ENCODE data around the gene ENTPD2. TPM values are rescaled to one million over a fixed set of nuclear protein-coding genes. Genes with fewer than 3 reads are reported as not detected.

ENTPD2 gene
- total and polyA plus RNA-seq, 10 of the 15 experiments (the other 5 are each of a cell fraction or from before 2014, with no cell fraction given), result 0.15 to 1.8 (median 0.65) TPM; not detected in 2

- peak; percentile 99 for FAIRE-seq
- ChIA-PET CTCF (interaction anchor here (0.9 to 2.8 kb wide), 7 partner anchors 8 to 71 kb away, joined by 3 to 17 read pairs (median 4); no protein-coding TSS in a partner anchor), POLR2A (interaction anchor here (0.6 to 1.8 kb wide), 5 partner anchors 9 to 119 kb away, joined by 3 to 5 read pairs (median 3); partner anchors contain the start of gene TRAF2), RAD21 (ENCODE audit: unreplicated experiment) (interaction anchor here (0.6 to 3.6 kb wide), 8 partner anchors 24 to 717 kb away, joined by 3 to 16 read pairs (median 4); no protein-coding TSS in a partner anchor), SMC1A (ENCODE audit: uncharacterized antibody, unreplicated experiment) (interaction anchor here (0.9 to 1.7 kb wide), 4 partner anchors 35 to 99 kb away, joined by 3 to 6 read pairs (median 5); no protein-coding TSS in a partner anchor)
- no TSS peak for BruUV-seq (replicated peaks)
- Histone ChIP-seq H3K4me2 (ENCODE audit: control insufficient read depth, insufficient read depth) (peak overlapping the region; percentile 79), H3K27me3 (replicated peaks in 1 of 2; ENCODE audit: control insufficient read depth in 2 of 2, insufficient read depth in 2 of 2, low read length in 1 of 2) (peaks cover 2 to 10% of the 10 kb centered on the region in 2 experiments; a peak in 3 of 4 replicates), H3K79me2 (ENCODE audit: control insufficient read depth, insufficient read depth, low read length) (no peaks in the 10 kb centered on the region), H4K20me1 (ENCODE audit: control insufficient read depth, insufficient read depth) (no peaks in the 10 kb centered on the region), H3K9ac (ENCODE audit: control insufficient read depth, insufficient read depth, low read length) (no peak overlapping the region), H2AFZ (ENCODE audit: control insufficient read depth, low read depth, low read length) (peak overlapping the region; percentile 54), H3K4me3 (no peak overlapping the region), H3K4me1 (ENCODE audit: control insufficient read depth, insufficient read depth, low read length) (peaks cover 37% of the 10 kb centered on the region), H3K36me3 (ENCODE audit: control insufficient read depth in 2 of 2, insufficient read depth in 2 of 2, low read length in 1 of 2) (no peaks in the 10 kb centered on the region), H3K9me3 (replicated peaks; ENCODE audit: control insufficient read depth, insufficient read depth, low read length) (peaks cover 2% of the 10 kb centered on the region; the same call in 1 of the 3 replicates), H3K27ac (ENCODE audit: control insufficient read depth, insufficient read depth) (no peak overlapping the region)
- WGBS (ENCODE audit: insufficient coverage, insufficient replicate concordance, low lambda C conversion rate, missing lambda C conversion rate), result 1% methylated on average over 9 of the region's 10 CpGs
- peak; percentile 87 for ATAC-seq
- in situ Hi-C loops (cut with MboI) (no loop called here), intact Hi-C loops (cut with micrococcal nuclease; ENCODE audit: unreplicated experiment) (no loop called here)
- DNase-seq (ENCODE audit: low read depth, low spot score), result peak; percentile 82
- TF ChIP-seq CREM (IDR thresholded peaks at IDR 0.05; ENCODE audit: low read depth) (0 out of 2 replicates have a peak, but pooled peaks have one; percentile 28), RUNX3 (IDR thresholded peaks at IDR 0.05; ENCODE audit: low read length) (peak; percentile 96), SKIL (IDR thresholded peaks at IDR 0.05; ENCODE audit: low read depth, poor library complexity, severe bottlenecking) (peak; percentile 99), GATAD2B (conservative IDR thresholded peaks at IDR 0.05; ENCODE audit: low read depth) (peak; percentile 9; the same call in 1 of the 2 replicates), JUNB (IDR thresholded peaks at IDR 0.05) (peak; percentile 15; the same call in 1 of the 2 replicates), BRCA1 (IDR thresholded peaks at IDR 0.05; ENCODE audit: low read depth, low read length) (no peak), DPF2 (IDR thresholded peaks at IDR 0.05) (peak; percentile 87), SREBF1 (IDR thresholded peaks at IDR 0.05; ENCODE audit: low read length) (no peak), MEF2B (IDR thresholded peaks at IDR 0.05; ENCODE audit: partially characterized antibody, poor library complexity, severe bottlenecking) (peak; percentile 65), RELB (IDR thresholded peaks at IDR 0.05; ENCODE audit: low read depth) (peak; percentile 77; the same call in 1 of the 2 replicates), SP1 (IDR thresholded peaks at IDR 0.05; ENCODE audit: low read depth, low read length) (peak; percentile 44), EED (IDR thresholded peaks at IDR 0.05; ENCODE audit: low read depth) (peak; percentile 45; the same call in 1 of the 2 replicates), NFXL1 (IDR thresholded peaks at IDR 0.05; ENCODE audit: borderline replicate concordance) (no peak), GABPA (IDR thresholded peaks at IDR 0.05; ENCODE audit: low read depth) (no peak), PKNOX1 (IDR thresholded peaks at IDR 0.05) (peak; percentile 91)
These were observed 53.5 kb downstream of the ENTPD2 start for GRCh38 chr9:137000177-137000930.
